ENCODE measurements around the gene SLC17A4.
"Not testable (repeated sequence)": the region's sequence is repeated elsewhere in the genome, so short reads cannot be mapped to it uniquely, and the experiment has no call there.

SLC17A4 gene, protein sequence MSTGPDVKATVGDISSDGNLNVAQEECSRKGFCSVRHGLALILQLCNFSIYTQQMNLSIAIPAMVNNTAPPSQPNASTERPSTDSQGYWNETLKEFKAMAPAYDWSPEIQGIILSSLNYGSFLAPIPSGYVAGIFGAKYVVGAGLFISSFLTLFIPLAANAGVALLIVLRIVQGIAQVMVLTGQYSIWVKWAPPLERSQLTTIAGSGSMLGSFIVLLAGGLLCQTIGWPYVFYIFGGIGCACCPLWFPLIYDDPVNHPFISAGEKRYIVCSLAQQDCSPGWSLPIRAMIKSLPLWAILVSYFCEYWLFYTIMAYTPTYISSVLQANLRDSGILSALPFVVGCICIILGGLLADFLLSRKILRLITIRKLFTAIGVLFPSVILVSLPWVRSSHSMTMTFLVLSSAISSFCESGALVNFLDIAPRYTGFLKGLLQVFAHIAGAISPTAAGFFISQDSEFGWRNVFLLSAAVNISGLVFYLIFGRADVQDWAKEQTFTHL

GRCh38 chr6:25754535-25754934 is at the start of gene SLC17A4:
SLC17A4 (plus strand) TSS chr6:25754742; CDS start chr6:25761963, 7,221 bp downstream.
- DNase-seq = no peak

DNA sequence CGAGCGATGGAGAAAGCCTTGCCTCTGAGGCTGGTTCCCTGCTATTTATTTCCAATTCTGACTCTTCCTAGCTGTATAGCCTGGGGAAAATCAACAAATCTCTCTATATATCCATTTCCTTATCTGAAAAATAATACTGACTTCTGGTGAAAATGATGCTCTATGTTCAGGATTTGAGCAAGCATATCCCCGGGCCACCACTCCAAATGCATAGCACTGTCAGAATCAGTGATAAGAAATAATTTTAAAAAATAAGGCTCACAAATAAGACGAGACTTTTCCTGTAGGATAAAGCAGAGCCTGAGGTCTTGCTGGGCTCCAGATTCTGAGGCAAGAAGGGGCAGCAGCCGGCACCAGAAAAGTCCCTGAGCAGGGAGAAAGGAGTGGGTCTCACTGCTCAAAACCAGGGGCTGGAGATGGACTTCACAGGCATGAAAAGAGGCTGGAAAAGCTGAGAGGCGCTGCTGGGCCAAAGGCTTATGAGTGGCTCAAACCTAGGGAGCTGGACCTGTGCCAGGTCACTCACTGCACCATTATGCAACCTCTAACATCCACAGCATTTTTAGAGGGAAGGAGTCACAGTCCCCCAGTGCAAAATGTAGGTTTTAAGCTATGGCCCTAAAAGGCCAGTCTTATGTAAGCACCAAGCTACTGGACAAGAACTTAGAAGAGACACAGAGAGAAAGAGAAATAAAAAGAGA is 48.1 kb upstream of the SLC17A4 start:
- no peak for DNase-seq

GRCh38 chr6:25709761-25710160 is 44.8 kb upstream of the SLC17A4 start:
- no peak for DNase-seq

DNA sequence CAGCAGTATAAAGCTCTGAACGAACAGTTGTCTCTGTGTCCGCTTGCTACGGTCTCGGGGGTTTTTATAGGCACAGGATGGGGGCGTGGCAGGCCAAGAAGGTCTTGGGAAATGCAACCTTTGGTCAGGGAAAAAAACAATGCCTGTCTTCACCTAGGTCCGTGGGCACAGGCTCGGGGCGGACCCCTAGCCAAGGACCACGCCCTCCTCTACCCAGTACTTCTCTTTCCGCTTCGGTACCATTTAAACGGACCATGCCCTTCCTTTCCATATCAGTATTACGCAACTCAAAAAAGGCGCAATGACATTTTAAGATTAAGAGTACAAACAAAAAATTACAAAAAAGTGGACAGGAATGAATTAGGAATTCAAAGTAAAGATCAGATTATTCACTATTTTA is 44.3 kb upstream of the SLC17A4 start:
- DNase-seq = no peak

DNA sequence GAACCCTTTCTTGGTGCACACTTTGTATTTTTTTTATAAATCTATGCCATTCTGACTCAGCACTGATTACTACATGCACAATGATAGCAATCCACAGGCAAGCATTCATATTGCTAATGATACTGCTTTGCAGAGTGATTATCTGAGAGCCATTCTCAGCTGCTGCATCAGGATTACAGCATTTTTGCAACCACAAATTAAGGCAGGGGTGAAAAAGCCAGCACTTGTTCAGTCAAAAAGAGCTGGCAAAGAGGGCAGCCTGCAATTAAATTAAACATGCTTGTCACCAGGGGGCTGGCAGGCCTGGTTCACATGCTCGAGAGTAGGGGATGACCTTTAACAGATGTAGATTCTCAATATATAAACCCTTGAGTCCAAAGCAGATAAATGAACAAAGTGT is 40.7 kb upstream of the SLC17A4 start:
- DNase-seq = no peak

GRCh38 chr6:25714765-25715164 is 39.8 kb upstream of the SLC17A4 start:
- DNase-seq = no peak

DNA sequence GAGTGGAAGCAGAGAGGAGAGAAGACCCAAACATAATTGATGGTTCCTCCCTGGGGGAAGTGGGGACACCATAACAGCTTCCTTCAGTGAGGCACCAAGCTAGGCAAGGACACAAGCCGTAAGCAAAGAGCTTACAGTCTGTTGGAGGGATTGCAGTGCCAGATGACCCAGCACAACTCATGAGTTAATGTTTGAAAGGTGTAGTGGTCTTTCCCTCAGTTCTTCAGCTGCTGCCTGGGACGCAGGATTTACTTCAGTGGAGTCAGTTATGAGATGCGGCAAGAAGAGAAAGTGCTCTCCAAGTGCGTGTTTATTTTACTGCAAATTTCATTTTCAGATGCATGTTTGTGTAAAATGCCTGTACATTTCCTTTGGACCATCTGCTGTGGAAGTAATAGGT is 38.7 kb upstream of the SLC17A4 start:
- no peak for DNase-seq

DNA sequence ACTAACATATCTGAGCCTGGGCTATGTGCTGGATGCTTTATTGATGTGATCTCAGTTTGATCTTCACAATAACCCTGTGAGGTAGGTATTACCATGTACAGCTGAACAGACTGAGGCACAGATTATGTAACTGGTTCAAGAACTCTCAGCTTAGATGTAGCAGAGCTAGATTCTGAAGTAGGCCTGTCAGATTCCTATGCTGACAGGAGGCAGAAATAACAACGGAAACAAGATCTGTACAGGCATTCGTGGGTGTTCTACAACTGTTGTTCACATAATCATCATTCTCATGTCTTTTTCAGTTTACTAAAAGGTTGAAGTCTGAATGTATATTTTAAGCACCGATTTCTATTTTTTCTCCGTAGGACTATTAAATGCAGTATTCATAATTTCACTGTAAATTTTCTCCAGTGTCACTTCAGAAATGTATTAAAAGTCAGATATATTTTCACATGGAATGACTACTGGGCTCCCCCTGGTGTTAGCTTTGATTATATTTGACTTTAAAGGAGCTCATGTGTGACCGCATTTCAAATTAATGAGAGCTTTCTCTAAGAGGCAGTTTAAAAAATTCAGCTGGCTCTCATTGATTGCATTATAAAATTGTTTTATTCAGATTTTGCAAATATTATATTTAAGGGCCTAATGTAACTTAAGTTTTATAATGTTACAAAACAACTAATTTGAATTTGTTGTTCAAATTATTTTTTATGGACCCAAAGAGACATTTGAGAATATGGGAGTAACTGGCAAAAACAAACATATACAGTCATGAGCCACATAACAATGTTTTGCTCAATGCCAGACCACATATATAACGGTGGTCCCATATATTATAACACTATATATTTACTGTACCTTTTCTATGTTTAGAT is 36.4 kb upstream of the SLC17A4 start:
- DNase-seq = peak; percentile 55

DNA sequence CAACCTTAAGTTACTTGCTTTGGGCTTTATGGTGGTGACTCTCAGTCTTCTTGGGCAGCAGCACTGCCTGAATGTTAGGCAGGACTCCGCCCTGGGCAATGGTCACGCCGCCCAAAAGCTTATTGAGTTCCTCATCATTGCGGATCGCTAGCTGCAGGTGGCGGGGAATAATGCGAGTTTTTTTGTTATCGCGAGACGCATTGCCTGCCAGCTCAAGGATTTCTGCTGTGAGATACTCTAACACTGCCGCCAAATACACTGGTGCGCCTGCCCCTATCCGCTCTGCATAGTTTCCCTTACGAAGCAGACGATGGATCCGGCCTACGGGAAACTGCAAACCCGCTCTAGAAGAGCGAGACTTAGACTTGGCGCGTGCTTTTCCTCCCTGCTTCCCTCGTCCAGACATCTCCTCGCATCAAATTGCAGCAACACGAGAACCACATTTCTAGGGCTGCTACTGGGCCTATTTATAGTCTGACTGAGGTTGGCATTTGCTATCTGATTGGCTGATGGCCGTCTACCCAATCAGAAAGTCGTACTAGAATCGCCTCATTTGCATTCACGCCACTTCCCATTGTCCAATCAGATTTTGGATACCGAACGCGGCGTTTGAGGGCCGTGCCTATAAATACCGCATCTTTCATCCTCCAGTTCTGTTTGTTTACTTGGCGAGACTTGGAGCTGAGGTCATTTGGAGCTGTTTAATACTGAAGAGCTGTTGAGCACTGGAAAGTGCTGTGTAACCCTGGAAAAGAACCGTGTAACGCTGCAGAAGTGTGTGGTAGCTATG is 28.2 kb upstream of the SLC17A4 start:
- DNase-seq = no peak

- DNase-seq = no peak
These were observed 27.5 kb upstream of the SLC17A4 start for GRCh38 chr6:25727028-25727427.

DNA sequence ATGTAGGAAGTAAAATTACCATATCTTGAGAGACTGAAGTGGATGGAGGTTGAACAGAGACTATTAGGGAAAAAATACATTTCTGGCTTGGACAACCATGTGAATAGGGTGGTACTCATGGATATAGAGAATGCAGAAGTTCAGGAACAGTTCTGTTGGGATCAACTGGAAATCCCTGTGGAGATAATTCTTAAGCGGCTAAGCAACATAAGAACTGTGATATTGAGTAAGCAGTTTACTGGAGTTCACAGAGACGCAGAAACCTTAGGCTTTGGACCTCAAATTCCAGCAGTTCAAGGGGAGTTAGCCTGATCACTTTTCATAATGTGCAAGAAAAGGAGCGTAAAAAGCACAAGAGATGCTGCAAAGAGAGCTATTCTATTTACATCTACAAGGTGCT is 23.6 kb upstream of the SLC17A4 start:
- no peak for DNase-seq

GRCh38 chr6:25731721-25732120 is 22.8 kb upstream of the SLC17A4 start:
- DNase-seq = no peak

GRCh38 chr6:25732468-25733198 is 21.9 kb upstream of the SLC17A4 start:
- DNase-seq = no peak

- DNase-seq = no peak
These were observed 19.3 kb upstream of the SLC17A4 start for GRCh38 chr6:25735261-25735660.

- DNase-seq = no peak
These were observed 10.7 kb upstream of the SLC17A4 start for GRCh38 chr6:25743868-25744267.

DNA sequence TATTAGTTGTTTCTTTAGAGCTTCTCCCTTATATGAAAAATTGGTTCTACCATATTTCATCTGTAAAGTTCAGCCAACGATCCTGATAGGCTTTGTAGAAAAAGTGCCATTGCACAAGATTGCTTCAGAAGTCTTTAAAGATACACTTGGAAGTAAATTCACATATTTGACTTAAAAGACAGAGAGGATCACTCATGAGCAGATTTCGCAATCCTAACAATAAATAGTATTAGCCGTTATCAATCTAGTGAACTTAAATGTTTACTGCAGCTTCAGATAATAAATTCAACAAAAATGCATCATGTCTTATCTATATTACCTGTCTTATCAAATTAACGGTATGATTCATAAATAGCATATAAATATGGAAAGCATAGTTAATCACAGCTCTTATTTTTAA is 8.7 kb upstream of the SLC17A4 start:
- no peak for DNase-seq

- DNase-seq = no peak
These were observed 7.6 kb upstream of the SLC17A4 start for GRCh38 chr6:25746968-25747367.

- DNase-seq = no peak
These were observed 7.1 kb upstream of the SLC17A4 start for GRCh38 chr6:25747477-25747876.

DNA sequence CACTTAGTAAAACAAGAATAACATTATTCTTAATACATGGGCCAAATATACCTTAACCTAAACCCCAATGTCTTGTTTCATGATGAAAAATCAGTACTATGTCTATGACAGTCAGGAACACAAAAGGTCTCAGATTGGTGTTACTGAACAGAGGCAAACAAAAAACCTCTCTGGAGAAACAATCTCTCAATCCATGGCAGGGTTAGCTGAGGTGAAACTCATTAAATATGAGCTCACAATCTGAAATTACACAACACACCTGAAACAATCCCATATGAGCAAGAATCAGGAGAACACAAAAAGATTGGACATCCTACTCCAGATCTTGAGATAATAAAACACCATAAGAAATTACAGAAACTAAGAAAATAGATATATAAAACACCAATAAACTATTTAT is 6.5 kb upstream of the SLC17A4 start:
- DNase-seq = no peak

DNA sequence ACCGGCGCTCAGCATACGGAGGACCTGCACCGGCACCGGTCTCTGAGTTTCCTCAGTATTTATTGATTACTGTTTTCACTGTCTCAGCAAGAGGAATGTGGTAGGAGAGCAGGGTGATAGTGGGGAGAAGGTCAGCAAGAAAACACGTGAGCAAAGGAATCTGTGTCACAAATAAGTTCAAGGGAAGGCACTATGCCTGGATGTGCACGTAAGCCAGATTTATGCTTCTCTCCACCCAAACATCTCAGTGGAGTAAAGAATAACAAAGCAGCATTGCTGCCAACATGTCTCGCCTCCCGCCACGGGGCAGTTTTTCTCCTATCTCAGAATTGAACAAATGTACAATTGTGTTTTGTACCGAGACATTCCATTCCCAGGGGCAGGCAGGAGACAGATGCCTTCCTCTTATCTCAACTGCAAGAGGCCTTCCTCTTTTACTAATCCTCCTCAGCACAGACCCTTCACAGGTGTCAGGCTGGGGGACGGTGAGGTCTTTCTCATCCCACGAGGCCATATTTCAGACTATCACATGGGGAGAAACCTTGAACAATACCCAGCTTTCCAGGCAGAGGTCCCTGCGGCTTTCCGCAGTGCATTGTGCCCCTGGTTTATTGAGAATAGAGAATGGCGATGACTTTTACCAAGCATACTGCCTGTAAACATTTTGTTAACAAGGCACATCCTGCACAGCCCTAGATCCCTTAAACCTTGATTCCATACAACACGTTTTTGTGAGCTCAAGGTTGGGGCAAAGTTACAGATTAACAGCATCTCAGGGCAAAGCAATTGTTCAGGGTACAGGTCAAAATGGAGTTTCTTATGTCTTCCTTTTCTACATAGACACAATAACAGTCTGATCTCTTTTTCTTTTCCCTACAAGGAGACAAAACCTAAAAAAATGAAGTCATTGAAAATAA is 5.7 kb upstream of the SLC17A4 start:
- DNase-seq = not testable (repeated sequence)

GRCh38 chr6:25749837-25750236 is 4.7 kb upstream of the SLC17A4 start:
- DNase-seq = no peak

All from NCI-H526 treated with DMSO at 0.1 percent for 48 hours (cell line).